ENCODE measurements around the gene DMXL1.

GRCh38 chr5:119291877-119292276 is 221.0 kb downstream of the DMXL1 start:
- TF ChIP-seq CTCF (IDR thresholded peaks at IDR 0.05) (no peak), POLR2AphosphoS5 (IDR thresholded peaks at IDR 0.05; ENCODE audit: low read depth, low read length) (no peak), SIN3A (IDR thresholded peaks at IDR 0.05; ENCODE audit: borderline replicate concordance, insufficient read depth, low read depth, low read length) (no peak), REST (IDR thresholded peaks at IDR 0.05; ENCODE audit: insufficient read depth in 1 of 2, low read depth in 2 of 2, low read length in 1 of 2) (no peak)

Data from Panc1 (cell line).